Hepatocyte (in vitro differentiated cells): ENCODE measurements around the gene HYLS1. TPM values are rescaled to one million over a fixed set of nuclear protein-coding genes. Genes with fewer than 3 reads are reported as not detected.

Experiments used
- DNase-seq: peaks from one replicate; pipeline ENCODE4 v3.0.0-alpha.2; 2016; ENCODE audit warnings: low spot score
- H2AFZ ChIP-seq: fragments of 200-600 bp; sonication (generic); 2 replicates; pipeline ENCODE4 v1.6.0; 2016; ENCODE audit warnings: antibody characterized with exemption, mild to moderate bottlenecking
- H3K27ac ChIP-seq: fragments of 200-600 bp; sonication (generic); 2 replicates; pipeline ENCODE4 v1.5.1; 2016; ENCODE audit warnings: mild to moderate bottlenecking
- H3K27me3 ChIP-seq: fragments of 200-600 bp; sonication (generic); 2 replicates; pipeline ENCODE4 v1.6.1; 2016
- H3K36me3 ChIP-seq: fragments of 200-600 bp; sonication (generic); replicated peaks from 2 replicates; pipeline ENCODE4 v1.5.1; 2016; ENCODE audit warnings: low read depth; ENCODE audit not compliant: insufficient read depth
- H3K4me1 ChIP-seq: fragments of 200-600 bp; sonication (generic); 2 replicates; pipeline ENCODE4 v1.5.1; 2016; ENCODE audit warnings: mild to moderate bottlenecking, moderate library complexity; ENCODE audit not compliant: insufficient read depth
- H3K4me2 ChIP-seq: fragments of 200-600 bp; sonication (generic); 2 replicates; pipeline ENCODE4 v1.6.0; 2016
- H3K4me3 ChIP-seq: fragments of 200-600 bp; sonication (generic); 2 replicates; pipeline ENCODE4 v1.5.1; 2016; ENCODE audit warnings: mild to moderate bottlenecking
- H3K79me2 ChIP-seq: fragments of 200-600 bp; sonication (generic); 2 replicates; pipeline ENCODE4 v1.6.0; 2017; ENCODE audit warnings: mild to moderate bottlenecking
- H3K9me2 ChIP-seq: fragments of 200-600 bp; sonication (generic); replicated peaks from 2 replicates; pipeline ENCODE4 v1.6.0; 2017; ENCODE audit warnings: mild to moderate bottlenecking; ENCODE audit not compliant: insufficient read depth
- H3K9me3 ChIP-seq: fragments of 200-600 bp; sonication (generic); 2 replicates; pipeline ENCODE4 v1.5.1; 2016; ENCODE audit warnings: low read depth, mild to moderate bottlenecking
- H4K20me1 ChIP-seq: fragments of 200-600 bp; sonication (generic); 2 replicates; pipeline ENCODE4 v1.6.0; 2016; ENCODE audit warnings: mild to moderate bottlenecking; ENCODE audit not compliant: insufficient read depth, poor library complexity, severe bottlenecking
- CTCF ChIP-seq: fragments of 200-600 bp; sonication (generic); IDR thresholded peaks from 2 replicates; pipeline ENCODE4 v1.5.1; 2016; ENCODE audit warnings: antibody characterized with exemption, mild to moderate bottlenecking; ENCODE audit not compliant: poor library complexity
- EZH2 ChIP-seq: fragments of 200-600 bp; sonication (generic); IDR thresholded peaks from 2 replicates; pipeline ENCODE4 v1.6.1; 2016; ENCODE audit warnings: antibody characterized with exemption, mild to moderate bottlenecking, borderline replicate concordance
- EZH2phosphoT487 ChIP-seq: fragments of 200-600 bp; sonication (generic); IDR thresholded peaks from one replicate; pipeline ENCODE4 v1.6.1; 2018; ENCODE audit warnings: antibody characterized with exemption, mild to moderate bottlenecking, low read depth, moderate library complexity; ENCODE audit not compliant: unreplicated experiment, severe bottlenecking
- WGBS: methylation state at CpG from one replicate; pipeline ENCODE4 v1.1.6; 2016; ENCODE audit warnings: low lambda C conversion rate; ENCODE audit errors: missing lambda C conversion rate; 5-methylcytosine and 5-hydroxymethylcytosine counted together
- polyA plus RNA-seq: library from polyadenylated mRNA; unstranded; fragments of >200 nt; fragmentation: Nextera tagmentation; extraction: Ambion mirVana; gene quantifications from 2 replicates; pipeline ENCODE4 v1.2.1, GENCODE V29; 2016
- total RNA-seq: library from RNA; depleted of rRNA; stranded (reverse); fragments of >200 nt; gene quantifications from 2 replicates; pipeline ENCODE4 v1.2.3, GENCODE V29; 2014

HYLS1 gene
- total and polyA plus RNA-seq, 2 experiments from 2014 or later = 5.4 to 5.7 TPM

GRCh38 chr11:125946712-125947418 lies 59.4 kb downstream of the HYLS1 start:
- H3K27me3 ChIP-seq = no peaks in the 10 kb centered on the region
- no peaks in the 10 kb centered on the region for H4K20me1 ChIP-seq
- no peaks in the 10 kb centered on the region for H3K4me1 ChIP-seq
- 91% methylated on average over 14 of the region's 14 CpGs for WGBS
- H2AFZ ChIP-seq = no peak overlapping the region
- H3K4me3 ChIP-seq = no peak overlapping the region
- no peaks in the 10 kb centered on the region for H3K9me2 ChIP-seq
- DNase-seq = no peak
- TF ChIP-seq EZH2 (no peak), EZH2phosphoT487 (no peak), CTCF (no peak)
- H3K9me3 ChIP-seq = no peaks in the 10 kb centered on the region
- H3K4me2 ChIP-seq = no peak overlapping the region
- H3K36me3 ChIP-seq = no peaks in the 10 kb centered on the region
- no peak overlapping the region for H3K27ac ChIP-seq
- H3K79me2 ChIP-seq = no peaks in the 10 kb centered on the region

- no peaks in the 10 kb centered on the region for H3K9me2 ChIP-seq
- H3K36me3 ChIP-seq = no peaks in the 10 kb centered on the region
- 94% methylated on average over 22 of the region's 24 CpGs for WGBS
- H3K27me3 ChIP-seq = no peaks in the 10 kb centered on the region
- H3K4me1 ChIP-seq = peaks cover under 1% of the 10 kb centered on the region
- no peaks in the 10 kb centered on the region for H3K9me3 ChIP-seq
- no peak overlapping the region for H3K4me3 ChIP-seq
- TF ChIP-seq EZH2 = no peak
- no peak for TF ChIP-seq CTCF
- TF ChIP-seq EZH2phosphoT487 = no peak
- no peak overlapping the region for H3K27ac ChIP-seq
- no peak overlapping the region for H3K4me2 ChIP-seq
- H4K20me1 ChIP-seq = no peaks in the 10 kb centered on the region
- no peak overlapping the region for H2AFZ ChIP-seq
- no peak for DNase-seq
- H3K79me2 ChIP-seq = no peaks in the 10 kb centered on the region
Observed at GRCh38 chr11:125947419-125948277, 60.2 kb downstream of the HYLS1 start.

- Histone ChIP-seq H3K36me3 (no peaks in the 10 kb centered on the region), H3K4me2 (no peak overlapping the region), H3K27me3 (no peaks in the 10 kb centered on the region), H3K4me1 (peaks cover 6% of the 10 kb centered on the region), H3K27ac (no peak overlapping the region), H4K20me1 (no peaks in the 10 kb centered on the region), H3K79me2 (no peaks in the 10 kb centered on the region), H2AFZ (no peak overlapping the region), H3K9me2 (no peaks in the 10 kb centered on the region), H3K4me3 (no peak overlapping the region), H3K9me3 (no peaks in the 10 kb centered on the region)
- DNase-seq = no peak
- no peak for TF ChIP-seq CTCF
- TF ChIP-seq EZH2 = no peak
- TF ChIP-seq EZH2phosphoT487 = no peak
- WGBS = 91% methylated on average over 19 of the region's 23 CpGs
Observed at GRCh38 chr11:125948278-125949051, 61.0 kb downstream of the HYLS1 start.
